HEK293 (cell line): ENCODE data around the gene CDH12.

Experiments
- CTCF ChIA-PET: fragments of 350-600 bp; formaldehyde crosslinking; extraction: SDS; loops from one replicate; lab custom pipeline; 2021; ENCODE audit warnings: antibody characterized with exemption; lab: Yijun Ruan, JAX
- POLR2A ChIA-PET: fragments of 300-600 bp; formaldehyde crosslinking; extraction: SDS; loops from one replicate; lab custom pipeline; 2020; ENCODE audit warnings: antibody characterized with exemption, inconsistent platforms; lab: Yijun Ruan, JAX
- H3K27ac ChIP-seq: fragments of 200-500 bp; sonication (Bioruptor generic); 2 replicates; pipeline ENCODE4 v1.5.1; 2014; ENCODE audit warnings: low read depth, low read length, control low read depth, inconsistent platforms; ENCODE audit errors: extremely low read depth
- H3K36me3 ChIP-seq, 2 experiments: fragments of 200-500 bp in 1 of 2; sonication (Bioruptor generic) in 1 of 2; 1 replicate in 1 of 2; 2 replicates in 1 of 2; pipeline ENCODE4 v1.5.1; 2014 to 2017; ENCODE audit warnings: inconsistent platforms in 2 of 2, low read length in 2 of 2; ENCODE audit not compliant: control insufficient read depth in 2 of 2, insufficient read depth in 1 of 2
- H3K4me1 ChIP-seq: fragments of 200-500 bp; sonication (Bioruptor generic); 2 replicates; pipeline ENCODE4 v1.5.1; 2014; ENCODE audit warnings: mild to moderate bottlenecking, low read length, inconsistent platforms; ENCODE audit not compliant: control insufficient read depth, insufficient read depth
- H3K4me3 ChIP-seq: 2 replicates; pipeline ENCODE4 v1.5.1; 2011; ENCODE audit warnings: low read depth, mild to moderate bottlenecking, control low read depth, low read length, moderate library complexity
- H3K9me3 ChIP-seq: fragments of 200-500 bp; sonication (Bioruptor generic); 2 replicates; pipeline ENCODE4 v1.5.1; 2014; ENCODE audit warnings: low read depth, low read length, inconsistent platforms; ENCODE audit not compliant: control insufficient read depth, insufficient read depth
- HOXD13 ChIP-seq: sonication (generic); formaldehyde crosslinking; IDR thresholded peaks from 2 replicates; pipeline ENCODE4 v1.8.0; 2022; ENCODE audit warnings: missing genetic modification reagents, borderline replicate concordance
- KLF17 ChIP-seq: fragments of 450-650 bp; formaldehyde crosslinking; IDR thresholded peaks from 2 replicates; pipeline ENCODE4 v1.5.1; 2016; ENCODE audit warnings: missing biosample characterization, missing genetic modification characterization
- PBX3 ChIP-seq: sonication (generic); formaldehyde crosslinking; IDR thresholded peaks from 2 replicates; pipeline ENCODE4 v1.8.1; 2022; ENCODE audit warnings: mild to moderate bottlenecking, moderate library complexity, missing genetic modification reagents
- PRDM6 ChIP-seq: fragments of 450-650 bp; formaldehyde crosslinking; IDR thresholded peaks from 2 replicates; pipeline ENCODE4 v1.5.1; 2017; ENCODE audit warnings: missing biosample characterization, missing genetic modification characterization
- SCRT2 ChIP-seq: fragments of 450-650 bp; formaldehyde crosslinking; IDR thresholded peaks from 2 replicates; pipeline ENCODE4 v1.5.1; 2016; ENCODE audit warnings: missing biosample characterization, missing genetic modification characterization
- ZBTB10 ChIP-seq: fragments of 450-650 bp; formaldehyde crosslinking; IDR thresholded peaks from 2 replicates; pipeline ENCODE4 v1.5.1; 2016; ENCODE audit warnings: missing biosample characterization, missing genetic modification characterization
- ZFHX2 ChIP-seq: fragments of 450-650 bp; formaldehyde crosslinking; conservative IDR thresholded peaks from 2 replicates; pipeline ENCODE4 v1.5.1; 2016; ENCODE audit warnings: missing biosample characterization, missing genetic modification characterization
- ZNF140 ChIP-seq: fragments of 450-650 bp; formaldehyde crosslinking; IDR thresholded peaks from 2 replicates; pipeline ENCODE4 v1.5.1; 2016; ENCODE audit warnings: missing biosample characterization, missing genetic modification characterization
- ZNF214 ChIP-seq: fragments of 450-650 bp; formaldehyde crosslinking; IDR thresholded peaks from 2 replicates; pipeline ENCODE4 v1.5.1; 2017; ENCODE audit warnings: missing biosample characterization, mild to moderate bottlenecking, missing genetic modification characterization, borderline replicate concordance
- ZNF221 ChIP-seq: fragments of 450-650 bp; formaldehyde crosslinking; IDR thresholded peaks from 2 replicates; pipeline ENCODE4 v1.5.1; 2017; ENCODE audit warnings: missing biosample characterization, missing genetic modification characterization, borderline replicate concordance
- ZNF280C ChIP-seq: fragments of 450-650 bp; formaldehyde crosslinking; IDR thresholded peaks from 2 replicates; pipeline ENCODE4 v1.5.1; 2016; ENCODE audit warnings: missing biosample characterization, missing genetic modification characterization
- ZNF404 ChIP-seq: fragments of 450-650 bp; formaldehyde crosslinking; IDR thresholded peaks from 2 replicates; pipeline ENCODE4 v1.5.1; 2017; ENCODE audit warnings: missing biosample characterization, missing genetic modification characterization
- ZNF426 ChIP-seq: fragments of 450-650 bp; formaldehyde crosslinking; IDR thresholded peaks from 2 replicates; pipeline ENCODE4 v1.5.1; 2017; ENCODE audit warnings: missing biosample characterization, missing genetic modification characterization, mild to moderate bottlenecking, inconsistent platforms, moderate library complexity
- ZNF621 ChIP-seq: fragments of 450-650 bp; formaldehyde crosslinking; IDR thresholded peaks from 2 replicates; pipeline ENCODE4 v1.5.1; 2017; ENCODE audit warnings: missing biosample characterization, missing genetic modification characterization
- ZNF664 ChIP-seq: fragments of 450-650 bp; formaldehyde crosslinking; IDR thresholded peaks from 2 replicates; pipeline ENCODE4 v1.5.1; 2016; ENCODE audit warnings: missing biosample characterization, missing genetic modification characterization
- ZNF692 ChIP-seq: fragments of 450-650 bp; formaldehyde crosslinking; IDR thresholded peaks from 2 replicates; pipeline ENCODE4 v1.5.1; 2016; ENCODE audit warnings: missing biosample characterization, missing genetic modification characterization

The CDH12 gene

GRCh38 chr5:22352493-22352892, 500.7 kb downstream of the CDH12 start (continued):
- TF ChIP-seq ZNF426 (tag by site-specific recombination) (no peak), ZBTB10 (tag by site-specific recombination) (no peak)

- H3K27ac ChIP-seq, result no peak overlapping the region
Measured at GRCh38 chr5:22351178-22351577, 502.0 kb downstream of the CDH12 start.

More at GRCh38 chr5:22351178-22351577, 502.0 kb downstream of the CDH12 start:
- TF ChIP-seq ZNF664 (tag by site-specific recombination) (no peak), PBX3 (CRISPR knock-in tag) (no peak), ZNF621 (tag by site-specific recombination) (no peak), KLF17 (no peak), PRDM6 (tag by site-specific recombination) (no peak), ZNF221 (no peak), ZNF214 (tag by site-specific recombination) (no peak), ZNF140 (tag by site-specific recombination) (no peak), SCRT2 (tag by site-specific recombination) (no peak), HOXD13 (CRISPR knock-in tag) (no peak), ZNF404 (no peak), ZFHX2 (tag by site-specific recombination) (no peak), ZNF280C (no peak), ZNF692 (tag by site-specific recombination) (no peak)
- Histone ChIP-seq H3K9me3 (no peaks in the 10 kb centered on the region), H3K4me1 (no peaks in the 10 kb centered on the region), H3K36me3 (no peaks in the 10 kb centered on the region), H3K4me3 (no peak overlapping the region)
- ChIA-PET POLR2A (no interaction called here), CTCF (no interaction called here)
